Kidney (tissue), 14 donors: ENCODE measurements around the gene CSDE1. TPM values are rescaled to one million over a fixed set of nuclear protein-coding genes. Genes with fewer than 3 reads are reported as not detected.

Experiments used
- DNase-seq, 5 donors: peaks; one replicate each; pipeline ENCODE4 v3.0.0-alpha.2; 2013 to 2020
- FAIRE-seq: peaks from 2 replicates; lab custom pipeline; 2012; peaks lifted over from hg19 to GRCh38; lab: Jason Lieb, UNC
- H3K27ac ChIP-seq, 2 donors: one replicate each; pipeline ENCODE4 v1.7.0; 2013; ENCODE audit warnings: low read depth in 2 of 2, low read length in 2 of 2, inconsistent platforms in 1 of 2
- H3K27me3 ChIP-seq: one replicate; pipeline ENCODE4 v1.7.1; 2013; ENCODE audit warnings: low read length, inconsistent platforms; ENCODE audit not compliant: control insufficient read depth, insufficient read depth
- H3K36me3 ChIP-seq, 3 donors: one replicate each; pipeline versions ENCODE4 v1.7.0 to v1.7.1; 2013; ENCODE audit warnings: low read length in 3 of 3, control low read depth in 1 of 3, inconsistent platforms in 1 of 3; ENCODE audit not compliant: insufficient read depth in 3 of 3, control insufficient read depth in 2 of 3
- H3K4me1 ChIP-seq, 3 donors: one replicate each; pipeline versions ENCODE4 v1.7.0 to v1.7.1; 2013; ENCODE audit warnings: low read length in 3 of 3, inconsistent platforms in 1 of 3, low read depth in 1 of 3; ENCODE audit not compliant: control insufficient read depth in 2 of 3, insufficient read depth in 2 of 3
- H3K4me3 ChIP-seq, 3 donors: one replicate each; pipeline versions ENCODE4 v1.7.0 to v1.8.1; 2013; ENCODE audit warnings: low read length in 3 of 3, control low read depth in 1 of 3, inconsistent platforms in 1 of 3
- H3K9ac ChIP-seq, 3 donors: one replicate each; pipeline versions ENCODE4 v1.7.0 to v1.7.1; 2013; ENCODE audit warnings: low read length in 3 of 3, control low read depth in 1 of 3, inconsistent platforms in 1 of 3
- H3K9me3 ChIP-seq, 3 donors: one replicate each; pipeline versions ENCODE4 v1.7.0 to v1.7.1; 2013; ENCODE audit warnings: low read length in 3 of 3, control low read depth in 1 of 3, inconsistent platforms in 1 of 3; ENCODE audit not compliant: control insufficient read depth in 2 of 3, insufficient read depth in 1 of 3
- CTCF ChIP-seq: IDR thresholded peaks from 3 replicates; pipeline ENCODE4 v1.5.1; 2012; ENCODE audit warnings: mild to moderate bottlenecking, moderate library complexity, borderline replicate concordance; ENCODE audit not compliant: insufficient read depth; ENCODE audit errors: extremely low read depth
- intact Hi-C: fragments of 100-400 bp; cut with DNase I; formaldehyde crosslinking; loops from one replicate; pipeline ENCODE4 v1.11.1; 2022
- polyA plus RNA-seq: library from polyadenylated mRNA; stranded (reverse); fragments of 350-450 nt; fragmentation: Illumina TruSeq; extraction: RNeasy Lipid Tissue Mini Kit (QIAGEN cat#74804); gene quantifications from one replicate; pipeline ENCODE4 v1.2.3, GENCODE V29; 2014; ENCODE audit warnings: low read depth, low replicate concordance; ENCODE audit not compliant: insufficient read depth
- total RNA-seq: library from RNA; stranded (reverse); fragmentation: NEBNext Ultra II Directional; extraction: Animal tissue kit (Norgen Biotek cat#: 25700); gene quantifications from one replicate; pipeline ENCODE4 v1.2.1, GENCODE V29; 2021
- donor health status: control.
- donor health status: control.
- donor health status: control.
- donor health status: control.
- donor health status: control.
- donor health status: DM: yes; HTN: yes; CAD: no.
- donor health status: Normal renal cell carcinoma (clear cell type).

The CSDE1 gene
- total and polyA plus RNA-seq, 2 donors from 2014 or later = 165 to 486 TPM

GRCh38 chr1:114707604-114708003 lies 50.2 kb downstream of the CSDE1 start:
- TF ChIP-seq CTCF = no peak
- Histone ChIP-seq H3K4me1 (no peaks in the 10 kb centered on the region), H3K36me3 (peaks cover 9 to 34% (median 23%) of the 10 kb centered on the region in 3 donors), H3K9me3 (no peaks in the 10 kb centered on the region), H3K27ac (no peak overlapping the region), H3K4me3 (no peak overlapping the region), H3K27me3 (no peaks in the 10 kb centered on the region), H3K9ac (no peak overlapping the region)
- FAIRE-seq = no peak
- no peak for DNase-seq
- intact Hi-C loops = no loop called here

DNA sequence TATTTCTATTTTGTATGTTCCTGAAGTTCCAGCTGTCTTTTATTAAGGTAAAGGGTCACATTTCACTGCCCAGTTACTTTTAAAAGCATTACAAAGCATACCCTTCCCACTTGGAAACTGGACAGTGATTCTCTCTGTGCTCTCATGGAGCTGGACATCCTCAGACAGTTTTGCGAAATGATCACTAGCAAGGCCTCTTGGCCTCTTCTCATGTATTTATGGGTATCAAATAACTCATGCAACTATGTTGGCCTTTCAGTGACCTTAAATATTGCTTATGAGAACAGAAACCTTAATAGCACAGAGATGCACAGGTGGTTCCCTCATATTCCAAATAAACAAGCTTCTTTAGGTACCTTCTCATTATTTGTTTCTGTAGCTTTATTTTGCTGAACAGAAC lies 54.5 kb downstream of the CSDE1 start:
- FAIRE-seq (no peak), DNase-seq (no peak)
- H3K4me1 ChIP-seq = no peaks in the 10 kb centered on the region
- TF ChIP-seq CTCF = no peak
- H3K9me3 ChIP-seq = no peaks in the 10 kb centered on the region
- intact Hi-C loops = no loop called here
- H3K9ac ChIP-seq = no peak overlapping the region
- H3K27ac ChIP-seq = no peak overlapping the region
- H3K4me3 ChIP-seq = no peak overlapping the region
- no peaks in the 10 kb centered on the region for H3K27me3 ChIP-seq
- H3K36me3 ChIP-seq = peaks cover 5 to 16% (median 13%) of the 10 kb centered on the region in 3 donors

DNA sequence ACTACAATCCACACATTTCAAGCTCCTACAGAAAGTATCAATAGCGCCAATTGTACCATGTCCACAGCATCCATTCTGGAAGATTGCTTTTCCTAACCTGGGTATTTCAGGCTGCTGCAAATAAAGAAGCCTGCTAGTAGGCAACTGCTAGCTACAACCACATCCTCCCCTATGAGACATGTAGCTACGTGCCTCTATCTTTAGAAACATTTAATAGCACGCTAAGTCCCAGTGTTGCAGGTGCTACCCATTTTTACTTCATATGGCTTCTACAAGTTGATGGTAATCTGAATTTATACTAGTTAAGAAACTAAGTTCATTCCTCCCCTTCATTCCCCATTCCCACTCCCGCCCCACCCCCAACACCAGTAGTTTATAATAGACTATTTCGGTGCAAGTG lies 55.0 kb downstream of the CSDE1 start:
- no peak overlapping the region for H3K9ac ChIP-seq
- no peak for TF ChIP-seq CTCF
- no peaks in the 10 kb centered on the region for H3K4me1 ChIP-seq
- no peak overlapping the region for H3K27ac ChIP-seq
- DNase-seq (no peak), FAIRE-seq (no peak)
- H3K4me3 ChIP-seq = no peak overlapping the region
- H3K36me3 ChIP-seq = peaks cover 4 to 13% (median 8%) of the 10 kb centered on the region in 3 donors
- intact Hi-C loops = no loop called here
- H3K9me3 ChIP-seq = no peaks in the 10 kb centered on the region
- no peaks in the 10 kb centered on the region for H3K27me3 ChIP-seq

DNA sequence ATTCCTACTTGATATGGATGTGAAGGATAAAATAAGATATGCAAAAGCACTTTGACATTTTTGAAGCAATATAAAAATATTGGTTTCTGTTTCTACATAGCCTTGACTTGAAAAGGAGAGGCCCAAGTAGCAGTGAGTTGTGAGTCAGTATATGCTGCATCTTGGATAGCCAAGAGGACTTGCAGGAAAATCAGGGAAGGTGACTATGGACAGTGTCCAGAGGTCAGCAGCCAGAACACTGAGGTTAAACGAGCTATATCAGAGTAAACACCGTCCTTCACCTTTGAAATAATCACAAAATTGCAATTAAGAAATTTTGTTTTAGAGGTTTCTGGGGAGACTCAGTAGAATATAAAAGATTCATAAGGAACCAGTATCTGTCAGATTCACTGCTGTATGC lies 55.9 kb downstream of the CSDE1 start:
- Histone ChIP-seq H3K4me1 (no peaks in the 10 kb centered on the region), H3K36me3 (peaks cover 0 to 5% (median 0%) of the 10 kb centered on the region in 3 donors), H3K27me3 (no peaks in the 10 kb centered on the region), H3K9ac (no peak overlapping the region), H3K27ac (no peak overlapping the region), H3K4me3 (no peak overlapping the region), H3K9me3 (no peaks in the 10 kb centered on the region)
- FAIRE-seq (no peak), DNase-seq (no peak)
- TF ChIP-seq CTCF = no peak
- intact Hi-C loops = no loop called here
